Mucosa of stomach (tissue), 1 donor: ENCODE results near the gene GPR107.
"Not testable (repeated sequence)": the region's sequence is repeated elsewhere in the genome, so short reads cannot be mapped to it uniquely, and the experiment has no call there.

Experiments
- H3K27me3 ChIP-seq: one replicate; pipeline ENCODE4 v1.7.0; 2013; ENCODE audit warnings: mild to moderate bottlenecking, low read length; ENCODE audit not compliant: control insufficient read depth, insufficient read depth
- H3K36me3 ChIP-seq: one replicate; pipeline ENCODE4 v1.7.0; 2013; ENCODE audit warnings: low read length; ENCODE audit not compliant: control insufficient read depth, insufficient read depth
- H3K4me1 ChIP-seq: one replicate; pipeline ENCODE4 v1.7.0; 2013; ENCODE audit warnings: mild to moderate bottlenecking, low read length; ENCODE audit not compliant: control insufficient read depth, insufficient read depth
- H3K4me3 ChIP-seq: one replicate; pipeline ENCODE4 v1.7.0; 2013; ENCODE audit warnings: low read length
- H3K9ac ChIP-seq: one replicate; pipeline ENCODE4 v1.7.0; 2013; ENCODE audit warnings: mild to moderate bottlenecking, low read length, moderate library complexity
- H3K9me3 ChIP-seq: one replicate; pipeline ENCODE4 v1.7.0; 2013; ENCODE audit warnings: mild to moderate bottlenecking, low read length, moderate library complexity; ENCODE audit not compliant: control insufficient read depth
- donor health status: Pancreatic carcinoma.

Gene GPR107

GRCh38 chr9:130053504-130054324 lies at the start of gene GPR107:
Gene GPR107 (plus strand): TSS chr9:130053906. CDS start chr9:130053933, 27 bp downstream.
- peak within 1 kb of the TSS; percentile 94 for H3K4me3 ChIP-seq
- no peaks in the 10 kb centered on the region for H3K27me3 ChIP-seq
- H3K4me1 ChIP-seq: peaks cover 20% of the 10 kb centered on the region
- peak within 1 kb of the TSS; percentile 97 for H3K9ac ChIP-seq
- H3K9me3 ChIP-seq: no peaks in the 10 kb centered on the region
- no peaks in the 10 kb centered on the region for H3K36me3 ChIP-seq

- no peak overlapping the region for H3K9ac ChIP-seq
- no peaks in the 10 kb centered on the region for H3K9me3 ChIP-seq
- no peak overlapping the region for H3K4me3 ChIP-seq
- peaks cover 5% of the 10 kb centered on the region for H3K4me1 ChIP-seq
- no peaks in the 10 kb centered on the region for H3K27me3 ChIP-seq
- no peaks in the 10 kb centered on the region for H3K36me3 ChIP-seq
Measured at GRCh38 chr9:130003943-130004552, 49.7 kb upstream of the GPR107 start.

GRCh38 chr9:130006952-130007351 lies 46.8 kb upstream of the GPR107 start:
- not testable (repeated sequence) for H3K9ac ChIP-seq, H3K27me3 ChIP-seq, H3K9me3 ChIP-seq, H3K36me3 ChIP-seq, H3K4me3 ChIP-seq, H3K4me1 ChIP-seq

GRCh38 chr9:130008538-130008937 lies 45.2 kb upstream of the GPR107 start:
- Histone ChIP-seq H3K4me1 (peaks cover 5% of the 10 kb centered on the region), H3K4me3 (no peak overlapping the region), H3K9me3 (no peaks in the 10 kb centered on the region), H3K27me3 (no peaks in the 10 kb centered on the region), H3K9ac (no peak overlapping the region), H3K36me3 (no peaks in the 10 kb centered on the region)

GRCh38 chr9:130009546-130009945 lies 44.2 kb upstream of the GPR107 start:
- not testable (repeated sequence) for H3K27me3 ChIP-seq, H3K36me3 ChIP-seq, H3K4me1 ChIP-seq, H3K9ac ChIP-seq, H3K4me3 ChIP-seq, H3K9me3 ChIP-seq

GRCh38 chr9:130010151-130010988 lies 43.3 kb upstream of the GPR107 start:
- H3K9me3 ChIP-seq: no peaks in the 10 kb centered on the region
- H3K36me3 ChIP-seq: no peaks in the 10 kb centered on the region
- H3K4me3 ChIP-seq: no peak overlapping the region
- no peaks in the 10 kb centered on the region for H3K27me3 ChIP-seq
- peaks cover 5% of the 10 kb centered on the region for H3K4me1 ChIP-seq
- no peak overlapping the region for H3K9ac ChIP-seq

- H3K9me3 ChIP-seq: no peaks in the 10 kb centered on the region
- no peak overlapping the region for H3K4me3 ChIP-seq
- H3K36me3 ChIP-seq: no peaks in the 10 kb centered on the region
- H3K27me3 ChIP-seq: no peaks in the 10 kb centered on the region
- H3K9ac ChIP-seq: no peak overlapping the region
- peaks cover 5% of the 10 kb centered on the region for H3K4me1 ChIP-seq
Measured at GRCh38 chr9:130013326-130013725, 40.4 kb upstream of the GPR107 start.

GRCh38 chr9:130015353-130016019 lies 38.2 kb upstream of the GPR107 start:
- Histone ChIP-seq H3K4me1 (no peaks in the 10 kb centered on the region), H3K9me3 (no peaks in the 10 kb centered on the region), H3K36me3 (no peaks in the 10 kb centered on the region), H3K4me3 (no peak overlapping the region), H3K27me3 (no peaks in the 10 kb centered on the region), H3K9ac (no peak overlapping the region)

GRCh38 chr9:130017076-130017475 lies 36.6 kb upstream of the GPR107 start:
- Histone ChIP-seq H3K27me3 (no peaks in the 10 kb centered on the region), H3K9me3 (no peaks in the 10 kb centered on the region), H3K4me3 (no peak overlapping the region), H3K36me3 (no peaks in the 10 kb centered on the region), H3K9ac (no peak overlapping the region), H3K4me1 (no peaks in the 10 kb centered on the region)

GRCh38 chr9:130017510-130017909 lies 36.2 kb upstream of the GPR107 start:
- H3K36me3 ChIP-seq, H3K27me3 ChIP-seq, H3K4me3 ChIP-seq, H3K9ac ChIP-seq, H3K9me3 ChIP-seq, H3K4me1 ChIP-seq: not testable (repeated sequence)

GRCh38 chr9:130018265-130018664 lies 35.4 kb upstream of the GPR107 start:
- no peaks in the 10 kb centered on the region for H3K9me3 ChIP-seq
- H3K36me3 ChIP-seq: no peaks in the 10 kb centered on the region
- H3K4me1 ChIP-seq: no peaks in the 10 kb centered on the region
- no peak overlapping the region for H3K9ac ChIP-seq
- no peak overlapping the region for H3K4me3 ChIP-seq
- no peaks in the 10 kb centered on the region for H3K27me3 ChIP-seq
